K562 (cell line): ENCODE data around the gene MBOAT7. TPM values are rescaled to one million over a fixed set of nuclear protein-coding genes. Genes with fewer than 3 reads are reported as not detected.

Experiments
- ATAC-seq: fragments of 200-7000 bp; cut with Tn5 transposase; 3 replicates; pipeline ENCODE4 v1.9.1; 2020; ENCODE audit warnings: moderate library complexity
- BruUV-seq: library from RNA; stranded (reverse); fragments of 400-500 nt; replicated peaks from 2 replicates; lab custom pipeline; 2021; lab: Mats Ljungman, UMichigan
- CTCF ChIA-PET: fragments of 300-600 bp; formaldehyde crosslinking; extraction: SDS; loops from one replicate; lab custom pipeline; 2021; ENCODE audit warnings: low intra/inter-chr PET ratio; lab: Yijun Ruan, JAX
- POLR2A ChIA-PET: fragments of 300-600, 350-650 bp; sonication (Branson Sonifier 250); formaldehyde crosslinking; extraction: SDS; loops from one replicate; lab custom pipeline; 2021; ENCODE audit warnings: antibody characterized with exemption, inconsistent platforms; lab: Yijun Ruan, JAX
- DNase-seq, 4 experiments: peaks; one replicate each; pipeline versions ENCODE4 v3.0.0 to v3.0.0-alpha.2; 2011 to 2018; ENCODE audit warnings: low spot score in 3 of 4, mixed read lengths in 3 of 4; ENCODE audit errors: extremely low read depth in 1 of 4
- FAIRE-seq: peaks from 2 replicates; lab custom pipeline; 2011; peaks lifted over from hg19 to GRCh38; lab: Jason Lieb, UNC
- H2AFZ ChIP-seq: 2 replicates; pipeline ENCODE4 v1.6.0; 2011; ENCODE audit warnings: low read depth, low read length, control low read depth, inconsistent platforms
- H3K27ac ChIP-seq: fragments of 200-600 bp; 3 replicates; pipeline ENCODE4 v1.8.0; 2011; ENCODE audit warnings: low read depth, mild to moderate bottlenecking, control low read depth, inconsistent platforms, low read length, moderate library complexity, mixed read lengths; ENCODE audit errors: extremely low read depth
- H3K27me3 ChIP-seq, 2 experiments: fragments of 300-600 bp in 1 of 2; 2 replicates in 1 of 2; 3 replicates in 1 of 2; pipeline versions ENCODE4 v1.6.0 to v1.8.0; 2011; ENCODE audit warnings: inconsistent platforms in 2 of 2, low read length in 2 of 2, mild to moderate bottlenecking in 1 of 2, mixed read lengths in 1 of 2, moderate library complexity in 1 of 2; ENCODE audit not compliant: control insufficient read depth in 2 of 2, insufficient read depth in 2 of 2
- H3K36me3 ChIP-seq: fragments of 300-600 bp; 3 replicates; pipeline ENCODE4 v1.8.0; 2011; ENCODE audit warnings: mild to moderate bottlenecking, low read length, inconsistent platforms; ENCODE audit not compliant: control insufficient read depth, insufficient read depth
- H3K4me1 ChIP-seq, 2 experiments: fragments of 200-600 bp in 1 of 2; replicated peaks in 1 of 2; 2 replicates in 1 of 2; 3 replicates in 1 of 2; pipeline versions ENCODE4 v1.5.1 to v1.8.0; 2011; ENCODE audit warnings: inconsistent platforms in 2 of 2, low read length in 2 of 2, mild to moderate bottlenecking in 1 of 2, mixed read lengths in 1 of 2, moderate library complexity in 1 of 2; ENCODE audit not compliant: control insufficient read depth in 2 of 2, insufficient read depth in 2 of 2
- H3K4me2 ChIP-seq: 2 replicates; pipeline ENCODE4 v1.6.1; 2011; ENCODE audit warnings: low read length, control low read depth, inconsistent platforms, mixed read lengths; ENCODE audit not compliant: insufficient read depth
- H3K4me3 ChIP-seq: fragments of 200-600 bp; sonication (generic), shearing (Covaris generic); 2 replicates; pipeline ENCODE4 v1.5.1; 2016; ENCODE audit warnings: control low read depth, inconsistent platforms
- H3K79me2 ChIP-seq: fragments of 200-600 bp; 3 replicates; pipeline ENCODE4 v1.8.0; 2011; ENCODE audit warnings: low read length, inconsistent platforms; ENCODE audit not compliant: control insufficient read depth, insufficient read depth
- H3K9ac ChIP-seq, 2 experiments: 2 replicates each; pipeline versions ENCODE4 v1.6.0 to v1.6.1; 2011; ENCODE audit warnings: low read depth in 2 of 2, low read length in 2 of 2, control low read depth in 1 of 2, inconsistent platforms in 1 of 2, mild to moderate bottlenecking in 1 of 2, mixed read lengths in 1 of 2; ENCODE audit not compliant: insufficient read depth in 1 of 2
- H3K9me1 ChIP-seq: one replicate; pipeline ENCODE4 v1.6.0; 2011; ENCODE audit warnings: inconsistent platforms, mild to moderate bottlenecking, low read length, moderate library complexity; ENCODE audit not compliant: control insufficient read depth, insufficient read depth
- H3K9me3 ChIP-seq: replicated peaks from 2 replicates; pipeline ENCODE4 v1.5.1; 2011; ENCODE audit warnings: low read depth, low read length, inconsistent platforms; ENCODE audit not compliant: control insufficient read depth, insufficient read depth
- H4K20me1 ChIP-seq: replicated peaks from 2 replicates; pipeline ENCODE4 v1.6.1; 2011; ENCODE audit warnings: low read length, inconsistent platforms, mixed read lengths; ENCODE audit not compliant: control insufficient read depth, insufficient read depth
- ARID4B ChIP-seq: sonication (generic); formaldehyde crosslinking; IDR thresholded peaks from 2 replicates; pipeline ENCODE4 v1.8.0; 2022; ENCODE audit warnings: mild to moderate bottlenecking, missing genetic modification reagents
- DNMT1 ChIP-seq: fragments of 450-650 bp; IDR thresholded peaks from 2 replicates; pipeline ENCODE4 v1.6.1; 2016; ENCODE audit warnings: antibody characterized with exemption, mild to moderate bottlenecking
- JUN ChIP-seq, 2 experiments: sonication (generic) in 1 of 2; formaldehyde crosslinking in 1 of 2; IDR thresholded peaks; 2 replicates each; pipeline versions ENCODE4 v1.6.1 to v1.8.0; 2012 to 2022; ENCODE audit warnings: borderline replicate concordance in 2 of 2, mild to moderate bottlenecking in 2 of 2, improper control_type of control experiment in 1 of 2, low read depth in 1 of 2, low read length in 1 of 2, missing genetic modification reagents in 1 of 2
- NFE2L1 ChIP-seq: fragments of 450-650 bp; IDR thresholded peaks from 2 replicates; pipeline ENCODE4 v1.6.1; 2016; ENCODE audit warnings: missing genetic modification characterization, low read depth, mild to moderate bottlenecking, missing compliant biosample characterization, moderate library complexity, borderline replicate concordance
- NR2C2 ChIP-seq, 2 experiments: fragments of 200-800 bp in 1 of 2; sonication (Bioruptor generic) in 1 of 2; sonication (generic) in 1 of 2; formaldehyde crosslinking in 1 of 2; IDR thresholded peaks; 2 replicates each; pipeline versions ENCODE4 v1.6.1 to v1.8.0; 2016 to 2022; ENCODE audit warnings: mild to moderate bottlenecking in 1 of 2, missing compliant biosample characterization in 1 of 2, missing genetic modification characterization in 1 of 2, missing genetic modification reagents in 1 of 2
- TEAD1 ChIP-seq, 2 experiments: fragments of 450-650 bp in 1 of 2; sonication (generic) in 1 of 2; formaldehyde crosslinking; IDR thresholded peaks; 2 replicates each; pipeline versions ENCODE4 v1.4.0 to v1.8.0; 2020 to 2022; ENCODE audit warnings: mild to moderate bottlenecking in 2 of 2, missing genetic modification reagents in 1 of 2
- ZFP36 ChIP-seq: fragments of 150-350 bp; IDR thresholded peaks from 2 replicates; pipeline ENCODE4 v1.6.1; 2018; ENCODE audit warnings: low read length, low read depth; ENCODE audit not compliant: partially characterized antibody
- ZFX ChIP-seq: sonication (generic); formaldehyde crosslinking; IDR thresholded peaks from 2 replicates; pipeline ENCODE4 v1.8.0; 2022; ENCODE audit warnings: mild to moderate bottlenecking, missing genetic modification reagents, moderate library complexity
- ZNF511 ChIP-seq: sonication (generic); formaldehyde crosslinking; IDR thresholded peaks from 2 replicates; pipeline ENCODE4 v1.8.0; 2022; ENCODE audit warnings: mild to moderate bottlenecking, missing genetic modification reagents
- WGBS: fragments of 100-300 bp; shearing (Covaris generic); methylation state at CpG from one replicate; pipeline ENCODE4 v1.1.6; 2016; ENCODE audit warnings: low coverage, mixed read lengths; ENCODE audit not compliant: insufficient coverage; ENCODE audit errors: missing lambda C conversion rate; 5-methylcytosine and 5-hydroxymethylcytosine counted together
- in situ Hi-C: fragments of 300-500 bp; cut with MboI; formaldehyde crosslinking; loops from 4 replicates; pipeline ENCODE4 v1.15.0; 2018; ENCODE audit warnings: inconsistent platforms, mixed read lengths
- intact Hi-C: fragments of 100-400 bp; cut with micrococcal nuclease; formaldehyde crosslinking; loops from 2 replicates; pipeline ENCODE4 v1.14.2; 2022
- polyA plus RNA-seq, 8 experiments: library from polyadenylated mRNA; depleted of rRNA in 4 of 8; stranded (reverse) in 5 of 8; unstranded in 3 of 8; fragments of >200 nt; fragmentation: Nextera tagmentation in 2 of 8; fragmentation: Illumina TruSeq in 1 of 8; extraction: Ambion mirVana in 2 of 8; extraction: Trizol in 1 of 8; gene quantifications; 2 replicates each; pipeline versions ENCODE4 v1.2.1 to v1.2.3, GENCODE V29; 2011 to 2014; ENCODE audit warnings: inconsistent platforms in 1 of 8, missing spikeins in 1 of 8
- total RNA-seq, 7 experiments: library from RNA; depleted of rRNA in 6 of 7; stranded (reverse); fragments of >200 nt in 6 of 7; fragmentation: Illumina TruSeq in 2 of 7; extraction: Trizol in 2 of 7; gene quantifications; 2 replicates each; pipeline versions ENCODE4 v1.2.1 to v1.2.3, GENCODE V29; 2011 to 2021; ENCODE audit warnings: low replicate concordance in 1 of 7
- TF ChIP-seq, protein P1 (sequence below): fragments of 450-650 bp; IDR thresholded peaks from 2 replicates; pipeline ENCODE4 v1.6.1; 2016; ENCODE audit warnings: borderline replicate concordance

MBOAT7 gene
- total and polyA plus RNA-seq, 9 of the 15 experiments (the other 6 are each of a cell fraction or from before 2014, with no cell fraction given) = 1.4 to 153 (median 56.1) TPM

DNA sequence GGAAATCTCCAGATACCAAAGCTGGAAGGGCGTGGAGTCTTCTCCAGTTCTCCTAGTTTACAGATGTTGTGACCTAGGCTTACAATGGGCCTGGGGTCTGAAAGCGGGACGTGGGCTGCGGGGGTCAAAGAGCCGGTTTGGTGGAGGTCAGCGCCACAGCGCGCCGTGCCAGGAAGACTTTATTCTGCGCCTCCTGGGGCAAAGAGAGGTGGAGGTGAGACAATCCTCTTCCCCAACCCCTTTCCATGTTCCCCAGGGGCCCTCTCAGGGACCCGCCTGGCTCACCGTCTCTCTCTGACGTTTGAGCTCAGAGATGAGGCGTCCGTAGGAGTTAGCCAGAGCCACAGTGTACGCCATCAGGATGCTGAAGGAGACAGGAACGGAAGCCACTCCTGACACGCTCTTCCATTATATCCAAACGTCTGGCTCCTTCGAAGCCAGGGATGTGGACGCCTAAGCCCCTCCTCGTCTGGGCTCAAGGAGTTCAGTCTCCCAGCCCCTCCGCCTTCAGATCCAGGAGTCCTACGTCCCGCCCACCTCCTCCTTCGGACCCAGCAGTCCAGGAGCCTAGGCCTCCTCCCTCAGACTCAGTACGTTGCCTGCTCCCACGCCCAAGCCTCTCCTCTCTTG, 29.1 kb downstream of the MBOAT7 start:
- no peaks in the 10 kb centered on the region for H3K27me3 ChIP-seq
- peaks cover 30% of the 10 kb centered on the region for H3K36me3 ChIP-seq
- CTCF ChIA-PET = no interaction called here
- H3K4me1 ChIP-seq = peaks cover 21 to 50% of the 10 kb centered on the region in 2 experiments
- in situ Hi-C loops (loop anchor here (5.0 kb wide), 1 partner anchor 67 kb away; no protein-coding TSS in a partner anchor), intact Hi-C loops (no loop called here)
- H3K9me1 ChIP-seq = no peaks in the 10 kb centered on the region
- BruUV-seq = TSS peak; percentile 90
- peak overlapping the region; percentile 81 for H3K27ac ChIP-seq
- peak in 3 of 4 experiments; percentile 50 to 57 (median 57) for DNase-seq
- H3K4me2 ChIP-seq = peak overlapping the region; percentile 95
- ATAC-seq = no peak
- 0 out of 2 replicates have a peak, but pooled peaks cover 7% of the 10 kb centered on the region for H4K20me1 ChIP-seq
- peak; percentile 57 for FAIRE-seq
- peak overlapping the region; percentile 97 for H2AFZ ChIP-seq
- peaks cover 18% of the 10 kb centered on the region; the same call in 2 of the 3 replicates for H3K79me2 ChIP-seq
- H3K4me3 ChIP-seq = peak overlapping the region; percentile 69
- H3K9me3 ChIP-seq = no peaks in the 10 kb centered on the region
- peak overlapping the region; percentile 84 to 94 for H3K9ac ChIP-seq
- under 1% methylated on average over 25 of the region's 28 CpGs for WGBS
- POLR2A ChIA-PET = interaction anchor here (0.6 to 3.1 kb wide), 9 partner anchors 10 to 97 kb away, joined by 3 to 18 read pairs (median 5); partner anchors contain the start of genes CNOT3, LILRB5, MBOAT7 and PRPF31
- peak in 1 of 2 experiments; percentile 52; a peak in 1 of 4 replicates for TF ChIP-seq TEAD1 (CRISPR knock-in tag; IDR thresholded peaks at IDR 0.05)
- no peak for TF ChIP-seq NFE2L1 (tag)
- TF ChIP-seq JUN (IDR thresholded peaks at IDR 0.05; ENCODE audit: borderline replicate concordance, low read depth, low read length) = no peak
- TF ChIP-seq JUN (CRISPR knock-in tag; IDR thresholded peaks at IDR 0.05; ENCODE audit: borderline replicate concordance) = 0 out of 2 replicates have a peak, but pooled peaks have one; percentile 38
- peak; percentile 72 for TF ChIP-seq ZFP36
- TF ChIP-seq ZFX = peak; percentile 44
- TF ChIP-seq ARID4B (CRISPR knock-in tag) = no peak
- TF ChIP-seq DNMT1 = no peak
- TF ChIP-seq, protein P1, sequence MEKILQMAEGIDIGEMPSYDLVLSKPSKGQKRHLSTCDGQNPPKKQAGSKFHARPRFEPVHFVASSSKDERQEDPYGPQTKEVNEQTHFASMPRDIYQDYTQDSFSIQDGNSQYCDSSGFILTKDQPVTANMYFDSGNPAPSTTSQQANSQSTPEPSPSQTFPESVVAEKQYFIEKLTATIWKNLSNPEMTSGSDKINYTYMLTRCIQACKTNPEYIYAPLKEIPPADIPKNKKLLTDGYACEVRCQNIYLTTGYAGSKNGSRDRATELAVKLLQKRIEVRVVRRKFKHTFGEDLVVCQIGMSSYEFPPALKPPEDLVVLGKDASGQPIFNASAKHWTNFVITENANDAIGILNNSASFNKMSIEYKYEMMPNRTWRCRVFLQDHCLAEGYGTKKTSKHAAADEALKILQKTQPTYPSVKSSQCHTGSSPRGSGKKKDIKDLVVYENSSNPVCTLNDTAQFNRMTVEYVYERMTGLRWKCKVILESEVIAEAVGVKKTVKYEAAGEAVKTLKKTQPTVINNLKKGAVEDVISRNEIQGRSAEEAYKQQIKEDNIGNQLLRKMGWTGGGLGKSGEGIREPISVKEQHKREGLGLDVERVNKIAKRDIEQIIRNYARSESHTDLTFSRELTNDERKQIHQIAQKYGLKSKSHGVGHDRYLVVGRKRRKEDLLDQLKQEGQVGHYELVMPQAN = peak; percentile 49; the same call in 1 of the 2 replicates
- TF ChIP-seq NR2C2 (CRISPR knock-in tag; IDR thresholded peaks at IDR 0.05) = no peak
- 0 out of 2 replicates have a peak, but pooled peaks have one; percentile 24 for TF ChIP-seq NR2C2 (tag; IDR thresholded peaks at IDR 0.05)
- 0 out of 2 replicates have a peak, but pooled peaks have one; percentile 67 for TF ChIP-seq ZNF511 (CRISPR knock-in tag)
